SU-DHL-6 (cell line): ENCODE measurements around the gene ITGA7.

Experiments used
- H2AFZ ChIP-seq: fragments of 200-600 bp; sonication (generic); 2 replicates; pipeline ENCODE4 v1.6.1; 2014; ENCODE audit warnings: low read depth, mild to moderate bottlenecking, moderate library complexity, mixed read lengths, antibody characterized with exemption, low read length; ENCODE audit not compliant: severe bottlenecking
- H3F3A ChIP-seq: fragments of 200-600 bp; shearing (Covaris generic); 2 replicates; pipeline ENCODE4 v1.6.0; 2016; ENCODE audit warnings: antibody characterized with exemption, mild to moderate bottlenecking; ENCODE audit not compliant: insufficient read depth
- H3K27ac ChIP-seq: fragments of 200-600 bp; sonication (generic); 2 replicates; pipeline ENCODE4 v1.5.1; 2016; ENCODE audit warnings: low read depth, mild to moderate bottlenecking, low read length, moderate library complexity, mixed read lengths
- H3K27me3 ChIP-seq: fragments of 200-600 bp; sonication (generic), shearing (Covaris generic); 2 replicates; pipeline ENCODE4 v1.6.0; 2014; ENCODE audit warnings: mild to moderate bottlenecking, low read length
- H3K36me3 ChIP-seq: fragments of 200-600 bp; sonication (generic); 2 replicates; pipeline ENCODE4 v1.6.1; 2014; ENCODE audit warnings: mild to moderate bottlenecking, low read length, mixed read lengths
- H3K4me2 ChIP-seq: fragments of 300-600, 200-600 bp; shearing (Covaris generic), sonication (generic); 2 replicates; pipeline ENCODE4 v1.6.0; 2014; ENCODE audit warnings: low read length, low read depth, mild to moderate bottlenecking; ENCODE audit not compliant: poor library complexity, severe bottlenecking
- H3K4me3 ChIP-seq: fragments of 200-600 bp; sonication (generic); 2 replicates; pipeline ENCODE4 v1.5.1; 2014; ENCODE audit warnings: antibody characterized with exemption, low read length, mild to moderate bottlenecking, mixed read lengths; ENCODE audit not compliant: insufficient read depth, poor library complexity, severe bottlenecking
- H3K79me2 ChIP-seq: fragments of 200-600 bp; sonication (generic); 2 replicates; pipeline ENCODE4 v1.6.1; 2014; ENCODE audit warnings: mild to moderate bottlenecking, low read length, moderate library complexity; ENCODE audit not compliant: insufficient read depth
- H3K9ac ChIP-seq: fragments of 200-600 bp; sonication (generic); 2 replicates; pipeline ENCODE4 v1.7.0; 2014; ENCODE audit warnings: mild to moderate bottlenecking, low read length
- H3K9me2 ChIP-seq: fragments of 200-600 bp; sonication (generic); replicated peaks from 2 replicates; pipeline ENCODE4 v1.6.1; 2014; ENCODE audit warnings: low read length; ENCODE audit not compliant: insufficient read depth
- H3K9me3 ChIP-seq: fragments of 200-600 bp; sonication (generic); 2 replicates; pipeline ENCODE4 v1.6.1; 2014; ENCODE audit warnings: low read length, mixed read lengths; ENCODE audit not compliant: insufficient read depth
- H4K20me1 ChIP-seq: fragments of 200-600 bp; sonication (generic); 2 replicates; pipeline ENCODE4 v1.6.1; 2014; ENCODE audit warnings: low read depth, mild to moderate bottlenecking, antibody characterized with exemption, low read length, moderate library complexity, mixed read lengths
- CTCF ChIP-seq: fragments of 200-600 bp; sonication (generic); IDR thresholded peaks from one replicate; pipeline ENCODE4 v1.5.1; 2017; ENCODE audit warnings: antibody characterized with exemption, mild to moderate bottlenecking, low read length, moderate library complexity; ENCODE audit not compliant: insufficient read depth, poor library complexity, severe bottlenecking
- EZH2phosphoT487 ChIP-seq: fragments of 200-600 bp; sonication (generic), shearing (Covaris generic); conservative IDR thresholded peaks from 2 replicates; pipeline ENCODE4 v1.6.1; 2018; ENCODE audit warnings: mild to moderate bottlenecking, antibody characterized with exemption, low read length, moderate library complexity, mixed read lengths

The ITGA7 gene

GRCh38 chr12:55686366-55687010 lies 21.2 kb downstream of the ITGA7 start:
- H3K27ac ChIP-seq, result no peak overlapping the region
- no peak overlapping the region for H3K4me3 ChIP-seq
- no peaks in the 10 kb centered on the region for H3K9me3 ChIP-seq
- H3K79me2 ChIP-seq, result no peaks in the 10 kb centered on the region
- H3F3A ChIP-seq, result no peaks in the 10 kb centered on the region
- H4K20me1 ChIP-seq, result no peaks in the 10 kb centered on the region
- H3K9me2 ChIP-seq, result no peaks in the 10 kb centered on the region
- TF ChIP-seq EZH2phosphoT487, result no peak
- no peak for TF ChIP-seq CTCF
- no peak overlapping the region for H3K9ac ChIP-seq
- no peak overlapping the region for H2AFZ ChIP-seq
- H3K36me3 ChIP-seq, result no peaks in the 10 kb centered on the region
- H3K4me2 ChIP-seq, result no peak overlapping the region
- H3K27me3 ChIP-seq, result no peaks in the 10 kb centered on the region

DNA sequence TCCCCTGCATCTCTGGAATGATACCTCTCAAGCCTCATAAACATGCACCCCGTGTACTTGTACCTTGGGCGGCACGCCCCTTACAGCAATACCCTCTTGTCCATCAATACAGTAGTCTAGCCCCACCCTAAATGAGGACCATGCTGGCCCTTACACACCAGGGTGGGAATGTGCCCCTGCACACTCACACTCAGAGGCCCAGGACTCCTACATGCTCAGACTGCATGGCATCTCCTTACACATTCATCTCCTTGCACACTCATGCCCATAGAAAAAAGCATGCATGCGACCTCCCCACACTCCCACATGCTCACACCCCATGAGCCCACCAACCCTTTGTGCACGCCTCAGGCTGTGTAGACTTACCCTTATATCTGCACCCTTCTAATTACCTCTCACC lies 22.0 kb downstream of the ITGA7 start:
- no peaks in the 10 kb centered on the region for H3K79me2 ChIP-seq
- H3K9ac ChIP-seq, result no peak overlapping the region
- H3K9me2 ChIP-seq, result no peaks in the 10 kb centered on the region
- H3K27ac ChIP-seq, result no peak overlapping the region
- 0 out of 2 replicates have a peak, but pooled peaks cover under 1% of the 10 kb centered on the region for H3K27me3 ChIP-seq
- H3K36me3 ChIP-seq, result no peaks in the 10 kb centered on the region
- H3K4me3 ChIP-seq, result no peak overlapping the region
- H3K9me3 ChIP-seq, result no peaks in the 10 kb centered on the region
- H3K4me2 ChIP-seq, result no peak overlapping the region
- TF ChIP-seq EZH2phosphoT487 (no peak), CTCF (no peak)
- H3F3A ChIP-seq, result no peaks in the 10 kb centered on the region
- no peaks in the 10 kb centered on the region for H4K20me1 ChIP-seq
- no peak overlapping the region for H2AFZ ChIP-seq

DNA sequence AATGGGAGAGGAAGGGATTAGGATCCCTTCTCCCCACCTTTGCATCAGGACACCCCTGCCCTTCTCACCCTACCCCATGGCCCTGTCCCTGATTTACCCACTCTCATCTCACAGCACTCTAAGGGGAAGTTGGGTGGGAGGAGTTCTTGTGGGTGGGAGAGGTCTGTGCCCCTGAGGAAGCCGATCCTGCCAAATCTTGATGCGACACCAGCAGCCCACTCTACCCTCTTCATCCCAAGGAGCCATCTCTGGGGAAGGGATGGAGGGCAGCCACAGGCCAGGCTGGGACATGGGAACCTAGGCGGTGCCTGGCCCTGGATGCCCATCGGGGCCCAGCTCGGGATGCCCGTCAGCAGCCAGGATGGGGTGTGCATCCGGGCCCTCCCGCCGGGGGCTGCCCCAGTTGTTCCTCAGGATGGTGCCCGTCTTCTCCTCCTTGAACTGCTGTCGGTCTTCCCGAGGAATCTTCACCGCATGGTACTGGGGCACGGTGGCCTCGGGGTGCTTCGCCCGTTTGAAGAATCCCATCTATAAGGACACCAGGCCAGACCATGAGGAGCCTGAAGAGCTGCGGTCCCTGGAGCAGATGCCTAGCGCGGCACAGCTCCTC lies 22.8 kb downstream of the ITGA7 start:
- H3K27ac ChIP-seq, result no peak overlapping the region
- H3K4me2 ChIP-seq, result no peak overlapping the region
- H3F3A ChIP-seq, result no peaks in the 10 kb centered on the region
- H3K9ac ChIP-seq, result no peak overlapping the region
- no peak overlapping the region for H3K4me3 ChIP-seq
- 0 out of 2 replicates have a peak, but pooled peaks cover 2% of the 10 kb centered on the region for H3K27me3 ChIP-seq
- no peak overlapping the region for H2AFZ ChIP-seq
- no peaks in the 10 kb centered on the region for H3K9me3 ChIP-seq
- H4K20me1 ChIP-seq, result no peaks in the 10 kb centered on the region
- no peaks in the 10 kb centered on the region for H3K79me2 ChIP-seq
- TF ChIP-seq EZH2phosphoT487, result no peak
- no peak for TF ChIP-seq CTCF
- no peaks in the 10 kb centered on the region for H3K9me2 ChIP-seq
- H3K36me3 ChIP-seq, result no peaks in the 10 kb centered on the region
